ENCODE data around the gene SLC35B2. TPM values are rescaled to one million over a fixed set of nuclear protein-coding genes. Genes with fewer than 3 reads are reported as not detected.

SLC35B2 gene
- total and polyA plus RNA-seq, 10 of the 15 experiments (the other 5 are each of a cell fraction or from before 2014, with no cell fraction given): 11.3 to 45.4 (median 33.8) TPM

GRCh38 chr6:44305200-44305725 is 47.9 kb upstream of the SLC35B2 start (continued):
- TF ChIP-seq SKIL (IDR thresholded peaks at IDR 0.05; ENCODE audit: low read depth, poor library complexity, severe bottlenecking) (no peak), EED (IDR thresholded peaks at IDR 0.05; ENCODE audit: low read depth) (no peak), RELA (IDR thresholded peaks at IDR 0.05; ENCODE audit: borderline replicate concordance, partially characterized antibody) (no peak), JUNB (IDR thresholded peaks at IDR 0.05) (no peak), CHD1 (IDR thresholded peaks at IDR 0.05; ENCODE audit: low read depth, low read length) (no peak), ASH2L (IDR thresholded peaks at IDR 0.05; ENCODE audit: borderline replicate concordance, low read depth) (no peak), CBX3 (IDR thresholded peaks at IDR 0.05; ENCODE audit: borderline replicate concordance, low read depth) (no peak), TAF1 (IDR thresholded peaks at IDR 0.05; ENCODE audit: borderline replicate concordance, low read depth, low read length) (no peak), CBX5 (IDR thresholded peaks at IDR 0.05; ENCODE audit: low read depth) (no peak), IKZF1 (conservative IDR thresholded peaks at IDR 0.05) (no peak), E2F8 (IDR thresholded peaks at IDR 0.05; ENCODE audit: low read depth, partially characterized antibody) (no peak), DPF2 (IDR thresholded peaks at IDR 0.05) (no peak), TCF7 (IDR thresholded peaks at IDR 0.05; ENCODE audit: borderline replicate concordance) (no peak)

Data from GM12878 (cell line).